SKM-1 treated with dmso at 0.1 percent for 144 hours (cell line): ENCODE data around the gene LYSMD1.

Experiments used
- DNase-seq: peaks from one replicate; lab custom pipeline; 2025; ENCODE audit not compliant: unreplicated experiment; lab: John Stamatoyannopoulos, UW

Gene LYSMD1

GRCh38 chr1:151175863-151176262, 10.2 kb upstream of the LYSMD1 start, which contains the start of gene TMOD4:
TMOD4 (minus strand) TSS chr1:151175981; CDS start chr1:151174875, 1,106 bp downstream.
- peak; percentile 56 for DNase-seq

- DNase-seq: no peak
Observed at GRCh38 chr1:151175041-151175741, 9.5 kb upstream of the LYSMD1 start.

GRCh38 chr1:151171190-151171589, 5.5 kb upstream of the LYSMD1 start:
- DNase-seq: no peak

- DNase-seq: no peak
Observed at GRCh38 chr1:151167116-151167515, 1.4 kb upstream of the LYSMD1 start.

GRCh38 chr1:151166505-151166956, 829 bp upstream of the LYSMD1 start:
- DNase-seq: no peak

- no peak for DNase-seq
Observed at GRCh38 chr1:151165281-151165737, 393 bp downstream of the LYSMD1 start.

- no peak for DNase-seq
Observed at GRCh38 chr1:151164732-151165280, 896 bp downstream of the LYSMD1 start.

GRCh38 chr1:151159373-151159772, 6.3 kb downstream of the LYSMD1 start:
- no peak for DNase-seq

GRCh38 chr1:151158751-151159251, 6.9 kb downstream of the LYSMD1 start:
- DNase-seq: peak; percentile 53

GRCh38 chr1:151158326-151158725, 7.4 kb downstream of the LYSMD1 start:
- peak; percentile 41 for DNase-seq

- peak; percentile 97 for DNase-seq
Observed at GRCh38 chr1:151157067-151157531, 8.6 kb downstream of the LYSMD1 start.

GRCh38 chr1:151156515-151156819, 9.2 kb downstream of the LYSMD1 start, which contains the start of gene TNFAIP8L2:
TNFAIP8L2 (plus strand) TSS chr1:151156649; CDS start chr1:151158698, 2,049 bp downstream.
- peak; percentile 91 for DNase-seq

GRCh38 chr1:151147665-151148064, 18.0 kb downstream of the LYSMD1 start:
- no peak for DNase-seq

- DNase-seq: no peak
Observed at GRCh38 chr1:151147132-151147503, 18.6 kb downstream of the LYSMD1 start.

GRCh38 chr1:151146412-151147131, 19.1 kb downstream of the LYSMD1 start, which contains the start of gene SEMA6C:
SEMA6C (minus strand) TSS chr1:151146631; CDS start chr1:151142621, 4,010 bp downstream.
- DNase-seq: peak; percentile 96

GRCh38 chr1:151146072-151146411, 19.7 kb downstream of the LYSMD1 start:
- DNase-seq: no peak

GRCh38 chr1:151145304-151146071, 20.2 kb downstream of the LYSMD1 start:
- DNase-seq: no peak

- DNase-seq: no peak
Observed at GRCh38 chr1:151144474-151145303, 21.0 kb downstream of the LYSMD1 start.

GRCh38 chr1:151143986-151144385, 21.7 kb downstream of the LYSMD1 start:
- no peak for DNase-seq

- DNase-seq: no peak
Observed at GRCh38 chr1:151143057-151143435, 22.7 kb downstream of the LYSMD1 start.
